ENCODE measurements around the gene TDRD1.

- TF ChIP-seq CTCF (IDR thresholded peaks at IDR 0.05) (no peak), POLR2A (IDR thresholded peaks at IDR 0.05) (no peak), POLR2AphosphoS5 (IDR thresholded peaks at IDR 0.05; ENCODE audit: insufficient read depth in 1 of 2, low read depth in 1 of 2) (no peak)
Measured at GRCh38 chr10:114168450-114169009, 10.6 kb upstream of the TDRD1 start.

All from vagina (tissue), 2 donors.